CD4-positive, CD25-positive, alpha-beta regulatory T cell (primary cell): Measurements from ENCODE around the gene CT47A1. TPM values are rescaled to one million over a fixed set of nuclear protein-coding genes. Genes with fewer than 3 reads are reported as not detected.
"Not testable (repeated sequence)": the region's sequence is repeated elsewhere in the genome, so short reads cannot be mapped to it uniquely, and the experiment has no call there.

Experiments used
- ATAC-seq, 2 donors: fragments of 150-1000 bp; cut with Tn5 transposase; one replicate each; pipeline ENCODE4 v1.10.0; 2021; ENCODE audit warnings: low read depth in 2 of 2, moderate number of reproducible peaks in 2 of 2, moderate library complexity in 1 of 2
- DNase-seq, 3 donors: peaks; one replicate each; pipeline versions ENCODE4 v3.0.0 to v3.0.0-alpha.2; 2012 to 2022; ENCODE audit warnings: mixed read lengths in 1 of 3
- H3K27ac ChIP-seq: one replicate; pipeline ENCODE4 v1.7.0; 2013; ENCODE audit warnings: mild to moderate bottlenecking, low read length; ENCODE audit not compliant: insufficient read depth, poor library complexity, severe bottlenecking
- H3K27me3 ChIP-seq: one replicate; pipeline ENCODE4 v1.7.0; 2013; ENCODE audit warnings: low read length; ENCODE audit not compliant: control insufficient read depth, insufficient read depth
- H3K36me3 ChIP-seq: one replicate; pipeline ENCODE4 v1.7.0; 2013; ENCODE audit warnings: mild to moderate bottlenecking, low read length, moderate library complexity; ENCODE audit not compliant: control insufficient read depth, insufficient read depth
- H3K4me1 ChIP-seq: 2 replicates; pipeline ENCODE4 v1.7.0; 2013; ENCODE audit warnings: mild to moderate bottlenecking, low read length; ENCODE audit not compliant: insufficient read depth, control insufficient read depth, poor library complexity, severe bottlenecking
- H3K4me3 ChIP-seq: one replicate; pipeline ENCODE4 v1.7.0; 2013; ENCODE audit warnings: low read depth, mild to moderate bottlenecking, low read length, moderate library complexity
- H3K9me3 ChIP-seq, 2 experiments: 1 replicate in 1 of 2; 2 replicates in 1 of 2; pipeline ENCODE4 v1.7.0; 2013; ENCODE audit warnings: low read length in 2 of 2, mild to moderate bottlenecking in 1 of 2, moderate library complexity in 1 of 2; ENCODE audit not compliant: control insufficient read depth in 2 of 2
- H3K27ac Mint-ChIP-seq, 3 donors: one replicate each; pipeline ENCODE4 v1.8.0; 2020 to 2022; ENCODE audit warnings: mild to moderate bottlenecking in 3 of 3, mixed read lengths in 3 of 3, moderate library complexity in 2 of 3
- H3K27me3 Mint-ChIP-seq: one replicate; pipeline ENCODE4 v1.8.0; 2022; ENCODE audit warnings: mild to moderate bottlenecking, mixed read lengths
- H3K36me3 Mint-ChIP-seq: one replicate; pipeline ENCODE4 v1.8.0; 2020; ENCODE audit warnings: mixed read lengths
- H3K4me1 Mint-ChIP-seq, 4 donors: one replicate each; pipeline ENCODE4 v1.8.0; 2020 to 2022; ENCODE audit warnings: mixed read lengths in 4 of 4, mild to moderate bottlenecking in 1 of 4
- H3K4me3 Mint-ChIP-seq, 4 donors: one replicate each; pipeline ENCODE4 v1.8.0; 2020 to 2022; ENCODE audit warnings: mild to moderate bottlenecking in 4 of 4, mixed read lengths in 4 of 4, moderate library complexity in 3 of 4
- H3K9me3 Mint-ChIP-seq, 7 donors: one replicate each; pipeline ENCODE4 v1.8.0; 2020 to 2022; ENCODE audit warnings: mixed read lengths in 7 of 7, mild to moderate bottlenecking in 3 of 7, moderate library complexity in 2 of 7
- polyA plus RNA-seq, 4 donors: library from polyadenylated mRNA; unstranded; fragments of 300-500 nt; fragmentation: Illumina TruSeq; gene quantifications; one replicate each; pipeline ENCODE4 v1.2.3, GENCODE V29; 2021
- total RNA-seq: library from RNA; stranded (reverse); gene quantifications from one replicate; pipeline ENCODE4 v1.2.3, GENCODE V29; 2022

The CT47A1 gene
- total and polyA plus RNA-seq, 5 donors from 2014 or later: not detected

GRCh38 chrX:121009764-121010163 is 24.2 kb upstream of the CT47A1 start:
- Mint-ChIP-seq H3K27me3 (no peaks in the 10 kb centered on the region), H3K27ac (no peak overlapping the region), H3K36me3 (no peaks in the 10 kb centered on the region), H3K4me1 (no peaks in the 10 kb centered on the region), H3K9me3 (peaks cover 0 to 6% (median 0%) of the 10 kb centered on the region in 7 donors), H3K4me3 (no peak overlapping the region)
- no peak for DNase-seq
- H3K27me3 ChIP-seq: no peaks in the 10 kb centered on the region
- no peaks in the 10 kb centered on the region for H3K9me3 ChIP-seq
- H3K27ac ChIP-seq: no peak overlapping the region
- ATAC-seq: no peak
- no peaks in the 10 kb centered on the region for H3K4me1 ChIP-seq
- no peaks in the 10 kb centered on the region for H3K36me3 ChIP-seq
- H3K4me3 ChIP-seq: no peak overlapping the region

- peaks cover 0 to 6% (median 0%) of the 10 kb centered on the region in 7 donors for H3K9me3 Mint-ChIP-seq
- no peak overlapping the region for H3K27ac Mint-ChIP-seq
- H3K4me3 Mint-ChIP-seq: no peak overlapping the region
- Histone ChIP-seq H3K27ac (no peak overlapping the region), H3K27me3 (no peaks in the 10 kb centered on the region), H3K4me1 (no peaks in the 10 kb centered on the region), H3K4me3 (no peak overlapping the region), H3K36me3 (no peaks in the 10 kb centered on the region), H3K9me3 (no peaks in the 10 kb centered on the region)
- no peaks in the 10 kb centered on the region for H3K36me3 Mint-ChIP-seq
- no peaks in the 10 kb centered on the region for H3K27me3 Mint-ChIP-seq
- no peak for DNase-seq
- ATAC-seq: no peak
- no peaks in the 10 kb centered on the region for H3K4me1 Mint-ChIP-seq
Observed at GRCh38 chrX:121008920-121009319, 23.4 kb upstream of the CT47A1 start.

- Mint-ChIP-seq H3K36me3 (no peaks in the 10 kb centered on the region), H3K4me3 (no peak overlapping the region), H3K27me3 (no peaks in the 10 kb centered on the region), H3K9me3 (no peaks in the 10 kb centered on the region), H3K27ac (no peak overlapping the region), H3K4me1 (no peaks in the 10 kb centered on the region)
- Histone ChIP-seq H3K4me1 (no peaks in the 10 kb centered on the region), H3K36me3 (no peaks in the 10 kb centered on the region), H3K27me3 (no peaks in the 10 kb centered on the region), H3K9me3 (no peaks in the 10 kb centered on the region), H3K4me3 (no peak overlapping the region), H3K27ac (no peak overlapping the region)
- DNase-seq (no peak), ATAC-seq (no peak)
Observed at GRCh38 chrX:121000589-121000988, 15.0 kb upstream of the CT47A1 start.

- Mint-ChIP-seq H3K4me3 (no peak overlapping the region), H3K27me3 (no peaks in the 10 kb centered on the region), H3K27ac (no peak overlapping the region), H3K36me3 (no peaks in the 10 kb centered on the region), H3K9me3 (peaks cover 0 to under 1% (median 0%) of the 10 kb centered on the region in 7 donors), H3K4me1 (no peaks in the 10 kb centered on the region)
- no peak for DNase-seq
- H3K9me3 ChIP-seq: no peaks in the 10 kb centered on the region
- no peaks in the 10 kb centered on the region for H3K4me1 ChIP-seq
- H3K27ac ChIP-seq: no peak overlapping the region
- H3K36me3 ChIP-seq: no peaks in the 10 kb centered on the region
- H3K27me3 ChIP-seq: no peaks in the 10 kb centered on the region
- ATAC-seq: no peak
- no peak overlapping the region for H3K4me3 ChIP-seq
Observed at GRCh38 chrX:120999413-120999812, 13.9 kb upstream of the CT47A1 start.

GRCh38 chrX:120956500-120956899 is 29.1 kb downstream of the CT47A1 start, which contains the start of gene CT47A7:
Gene CT47A7 (minus strand): TSS chrX:120956600. CDS start chrX:120956345, 255 bp downstream.
- H3K27me3 ChIP-seq, H3K4me1 ChIP-seq, H3K27ac ChIP-seq, H3K9me3 ChIP-seq, H3K27ac Mint-ChIP-seq, H3K4me3 Mint-ChIP-seq, H3K4me1 Mint-ChIP-seq, H3K36me3 Mint-ChIP-seq, H3K9me3 Mint-ChIP-seq, ATAC-seq, H3K27me3 Mint-ChIP-seq, H3K36me3 ChIP-seq, DNase-seq, H3K4me3 ChIP-seq: not testable (repeated sequence)

Other genes with a start within 250 kb of the CT47A1 start
- not detected for gene CT47B1, start 109.9 kb downstream of the CT47A1 start, total RNA-seq
- gene CT47B1, start 109.9 kb downstream of the CT47A1 start, polyA plus RNA-seq: not detected
- gene CT47A11, start 48.6 kb downstream of the CT47A1 start, total RNA-seq: not detected
- gene CT47A11, start 48.6 kb downstream of the CT47A1 start, polyA plus RNA-seq: not detected
- gene CT47A10, start 43.7 kb downstream of the CT47A1 start, total RNA-seq: not detected
- not detected for gene CT47A10, start 43.7 kb downstream of the CT47A1 start, polyA plus RNA-seq
- gene CT47A9, start 38.9 kb downstream of the CT47A1 start, total RNA-seq: not detected
- gene CT47A9, start 38.9 kb downstream of the CT47A1 start, polyA plus RNA-seq: not detected
- not detected for gene CT47A8, start 34.0 kb downstream of the CT47A1 start, total RNA-seq
- gene CT47A8, start 34.0 kb downstream of the CT47A1 start, polyA plus RNA-seq: not detected
- not detected for gene CT47A7, start 29.2 kb downstream of the CT47A1 start, total RNA-seq
- not detected for gene CT47A7, start 29.2 kb downstream of the CT47A1 start, polyA plus RNA-seq
- not detected for gene CT47A6, start 24.3 kb downstream of the CT47A1 start, total RNA-seq
- not detected for gene CT47A6, start 24.3 kb downstream of the CT47A1 start, polyA plus RNA-seq
- not detected for gene CT47A5, start 19.4 kb downstream of the CT47A1 start, total RNA-seq
- not detected for gene CT47A5, start 19.4 kb downstream of the CT47A1 start, polyA plus RNA-seq
- not detected for gene CT47A4, start 14.6 kb downstream of the CT47A1 start, total RNA-seq
- not detected for gene CT47A4, start 14.6 kb downstream of the CT47A1 start, polyA plus RNA-seq
- gene CT47A3, start 9.7 kb downstream of the CT47A1 start, total RNA-seq: not detected
- gene CT47A3, start 9.7 kb downstream of the CT47A1 start, polyA plus RNA-seq: not detected
- gene CT47A2, start 4.8 kb downstream of the CT47A1 start, total RNA-seq: not detected
- not detected for gene CT47A2, start 4.8 kb downstream of the CT47A1 start, polyA plus RNA-seq
- gene GLUD2, start 61.9 kb upstream of the CT47A1 start, total RNA-seq: 0.32 TPM
- gene GLUD2, start 61.9 kb upstream of the CT47A1 start, polyA plus RNA-seq: 1 to 10 TPM in 1 of 4 donors, under 1 TPM in 3; 0.43 to 1.1 (median 0.51) TPM